Liver (tissue), 3 donors: ENCODE measurements around the gene PODN.

Experiments used
- GABPA ChIP-seq, 2 donors: IDR thresholded peaks in 1 of 2; conservative IDR thresholded peaks in 1 of 2; 2 replicates each; pipeline ENCODE4 v1.6.1; 2016; ENCODE audit warnings: antibody characterized with exemption in 2 of 2, mild to moderate bottlenecking in 1 of 2, moderate library complexity in 1 of 2
- HNF4A ChIP-seq, 2 donors: conservative IDR thresholded peaks; 2 replicates each; pipeline ENCODE4 v1.6.1; 2016; ENCODE audit warnings: antibody characterized with exemption in 2 of 2, mild to moderate bottlenecking in 2 of 2
- JUND ChIP-seq, 2 donors: IDR thresholded peaks; 2 replicates each; pipeline ENCODE4 v1.6.1; 2016; ENCODE audit warnings: antibody characterized with exemption in 2 of 2
- NR2F2 ChIP-seq: IDR thresholded peaks from 2 replicates; pipeline ENCODE4 v1.6.1; 2016; ENCODE audit warnings: antibody characterized with exemption
- RAD21 ChIP-seq, 2 donors: IDR thresholded peaks; 2 replicates each; pipeline ENCODE4 v1.6.1; 2016; ENCODE audit warnings: antibody characterized with exemption in 2 of 2, mild to moderate bottlenecking in 2 of 2
- SP1 ChIP-seq: IDR thresholded peaks from 2 replicates; pipeline ENCODE4 v1.6.1; 2018; ENCODE audit warnings: antibody characterized with exemption, mild to moderate bottlenecking
- TAF1 ChIP-seq: conservative IDR thresholded peaks from 2 replicates; pipeline ENCODE4 v1.6.1; 2016; ENCODE audit warnings: antibody characterized with exemption, mild to moderate bottlenecking
- TF ChIP-seq, protein P1 (sequence below): fragments of 150-350 bp; IDR thresholded peaks from 2 replicates; pipeline ENCODE4 v1.5.1; 2017; ENCODE audit warnings: improper control_type of control experiment, low read depth, low read length; ENCODE audit not compliant: missing input control
- TF ChIP-seq, protein P2 (sequence below): IDR thresholded peaks from 2 replicates; pipeline ENCODE4 v1.6.1; 2016; ENCODE audit warnings: antibody characterized with exemption, mild to moderate bottlenecking
- TF ChIP-seq, protein P3 (sequence below): IDR thresholded peaks from 2 replicates; pipeline ENCODE4 v1.6.1; 2016; ENCODE audit warnings: antibody characterized with exemption
- TF ChIP-seq, protein P4 (sequence below): IDR thresholded peaks from 2 replicates; pipeline ENCODE4 v1.6.1; 2016; ENCODE audit warnings: antibody characterized with exemption
- donor health status: healthy.
- donor health status: healthy.

DNA sequence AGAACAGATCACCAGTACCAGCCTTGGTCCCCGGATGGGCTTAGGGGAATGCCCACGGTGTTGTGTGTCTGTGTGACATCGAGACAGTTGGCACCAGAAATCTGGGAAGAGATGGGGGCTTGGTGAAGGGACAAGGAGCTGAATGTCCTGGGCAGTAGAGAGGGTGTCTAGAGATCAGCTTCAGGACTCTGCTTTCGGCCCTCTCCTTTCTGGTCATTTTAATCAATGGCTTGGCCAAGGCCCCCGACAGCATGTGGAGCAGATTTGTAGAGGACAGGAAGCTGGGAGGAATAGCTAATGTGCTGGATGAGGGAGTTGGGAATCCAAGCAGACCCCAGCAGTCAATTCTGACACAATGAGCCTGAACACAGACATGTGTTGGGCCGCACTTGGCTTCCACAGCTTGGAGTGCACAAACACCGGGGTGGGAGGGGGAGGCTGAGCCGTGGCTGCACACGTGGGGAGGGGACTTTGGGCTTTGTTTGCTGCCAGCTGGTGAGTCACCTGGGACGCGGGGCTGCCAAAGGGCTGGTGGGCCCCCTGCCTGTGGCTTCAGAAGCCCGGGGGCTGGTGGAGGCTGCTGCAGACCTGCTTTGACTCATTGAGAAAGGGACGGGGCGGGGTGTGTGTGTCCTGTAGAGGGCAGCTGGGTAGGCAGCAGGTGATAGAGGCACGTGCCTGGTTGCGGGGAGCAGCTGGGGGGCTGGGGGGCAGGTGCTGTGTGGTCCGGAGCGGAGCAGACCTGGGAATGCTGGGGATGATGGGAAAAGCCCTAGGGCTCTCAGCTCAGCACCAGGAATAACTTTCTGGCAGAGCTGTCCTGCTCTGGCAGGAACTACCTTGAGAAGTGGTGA is 59.5 kb downstream of the PODN start:
- TF ChIP-seq, protein P1, sequence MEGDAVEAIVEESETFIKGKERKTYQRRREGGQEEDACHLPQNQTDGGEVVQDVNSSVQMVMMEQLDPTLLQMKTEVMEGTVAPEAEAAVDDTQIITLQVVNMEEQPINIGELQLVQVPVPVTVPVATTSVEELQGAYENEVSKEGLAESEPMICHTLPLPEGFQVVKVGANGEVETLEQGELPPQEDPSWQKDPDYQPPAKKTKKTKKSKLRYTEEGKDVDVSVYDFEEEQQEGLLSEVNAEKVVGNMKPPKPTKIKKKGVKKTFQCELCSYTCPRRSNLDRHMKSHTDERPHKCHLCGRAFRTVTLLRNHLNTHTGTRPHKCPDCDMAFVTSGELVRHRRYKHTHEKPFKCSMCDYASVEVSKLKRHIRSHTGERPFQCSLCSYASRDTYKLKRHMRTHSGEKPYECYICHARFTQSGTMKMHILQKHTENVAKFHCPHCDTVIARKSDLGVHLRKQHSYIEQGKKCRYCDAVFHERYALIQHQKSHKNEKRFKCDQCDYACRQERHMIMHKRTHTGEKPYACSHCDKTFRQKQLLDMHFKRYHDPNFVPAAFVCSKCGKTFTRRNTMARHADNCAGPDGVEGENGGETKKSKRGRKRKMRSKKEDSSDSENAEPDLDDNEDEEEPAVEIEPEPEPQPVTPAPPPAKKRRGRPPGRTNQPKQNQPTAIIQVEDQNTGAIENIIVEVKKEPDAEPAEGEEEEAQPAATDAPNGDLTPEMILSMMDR = no peak
- TF ChIP-seq SP1 (no peak), JUND (IDR thresholded peaks at IDR 0.05) (no peak), GABPA (IDR thresholded peaks at IDR 0.05 in 1 of 2, conservative IDR thresholded peaks at IDR 0.05 in 1 of 2) (no peak), TAF1 (no peak), HNF4A (conservative IDR thresholded peaks at IDR 0.05) (no peak), NR2F2 (no peak), RAD21 (IDR thresholded peaks at IDR 0.05) (no peak)
- TF ChIP-seq, protein P2, sequence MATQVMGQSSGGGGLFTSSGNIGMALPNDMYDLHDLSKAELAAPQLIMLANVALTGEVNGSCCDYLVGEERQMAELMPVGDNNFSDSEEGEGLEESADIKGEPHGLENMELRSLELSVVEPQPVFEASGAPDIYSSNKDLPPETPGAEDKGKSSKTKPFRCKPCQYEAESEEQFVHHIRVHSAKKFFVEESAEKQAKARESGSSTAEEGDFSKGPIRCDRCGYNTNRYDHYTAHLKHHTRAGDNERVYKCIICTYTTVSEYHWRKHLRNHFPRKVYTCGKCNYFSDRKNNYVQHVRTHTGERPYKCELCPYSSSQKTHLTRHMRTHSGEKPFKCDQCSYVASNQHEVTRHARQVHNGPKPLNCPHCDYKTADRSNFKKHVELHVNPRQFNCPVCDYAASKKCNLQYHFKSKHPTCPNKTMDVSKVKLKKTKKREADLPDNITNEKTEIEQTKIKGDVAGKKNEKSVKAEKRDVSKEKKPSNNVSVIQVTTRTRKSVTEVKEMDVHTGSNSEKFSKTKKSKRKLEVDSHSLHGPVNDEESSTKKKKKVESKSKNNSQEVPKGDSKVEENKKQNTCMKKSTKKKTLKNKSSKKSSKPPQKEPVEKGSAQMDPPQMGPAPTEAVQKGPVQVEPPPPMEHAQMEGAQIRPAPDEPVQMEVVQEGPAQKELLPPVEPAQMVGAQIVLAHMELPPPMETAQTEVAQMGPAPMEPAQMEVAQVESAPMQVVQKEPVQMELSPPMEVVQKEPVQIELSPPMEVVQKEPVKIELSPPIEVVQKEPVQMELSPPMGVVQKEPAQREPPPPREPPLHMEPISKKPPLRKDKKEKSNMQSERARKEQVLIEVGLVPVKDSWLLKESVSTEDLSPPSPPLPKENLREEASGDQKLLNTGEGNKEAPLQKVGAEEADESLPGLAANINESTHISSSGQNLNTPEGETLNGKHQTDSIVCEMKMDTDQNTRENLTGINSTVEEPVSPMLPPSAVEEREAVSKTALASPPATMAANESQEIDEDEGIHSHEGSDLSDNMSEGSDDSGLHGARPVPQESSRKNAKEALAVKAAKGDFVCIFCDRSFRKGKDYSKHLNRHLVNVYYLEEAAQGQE = no peak
- TF ChIP-seq, protein P3, sequence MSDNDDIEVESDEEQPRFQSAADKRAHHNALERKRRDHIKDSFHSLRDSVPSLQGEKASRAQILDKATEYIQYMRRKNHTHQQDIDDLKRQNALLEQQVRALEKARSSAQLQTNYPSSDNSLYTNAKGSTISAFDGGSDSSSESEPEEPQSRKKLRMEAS = no peak
- TF ChIP-seq, protein P4, sequence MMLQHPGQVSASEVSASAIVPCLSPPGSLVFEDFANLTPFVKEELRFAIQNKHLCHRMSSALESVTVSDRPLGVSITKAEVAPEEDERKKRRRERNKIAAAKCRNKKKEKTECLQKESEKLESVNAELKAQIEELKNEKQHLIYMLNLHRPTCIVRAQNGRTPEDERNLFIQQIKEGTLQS = no peak
